Heart left ventricle (tissue), 16 donors: ENCODE data around the gene MGME1. TPM values are rescaled to one million over a fixed set of nuclear protein-coding genes. Genes with fewer than 3 reads are reported as not detected.

ENCODE experiments used
- ATAC-seq, 4 donors: fragments of 200-7000 bp; cut with Tn5 transposase; one replicate each; pipeline ENCODE4 v1.9.1; 2020 to 2022; ENCODE audit warnings: moderate library complexity in 4 of 4, mild to moderate bottlenecking in 3 of 4, moderate number of reproducible peaks in 1 of 4
- DNase-seq, 5 donors: peaks; one replicate each; pipeline ENCODE4 v3.0.0-alpha.2; 2020
- H3K27ac ChIP-seq, 12 donors: fragments of 200-600 bp; sonication (generic) in 4 of 12; one replicate each; pipeline versions ENCODE4 v1.5.0 to v1.8.0; 2016 to 2022; ENCODE audit warnings: mild to moderate bottlenecking in 2 of 12
- H3K27me3 ChIP-seq, 9 donors: fragments of 200-600 bp; sonication (generic) in 2 of 9; one replicate each; pipeline versions ENCODE4 v1.5.1 to v1.8.0; 2016 to 2022; ENCODE audit warnings: mild to moderate bottlenecking in 3 of 9
- H3K36me3 ChIP-seq, 9 donors: fragments of 200-600 bp; sonication (generic) in 2 of 9; one replicate each; pipeline versions ENCODE4 v1.5.0 to v1.8.0; 2018 to 2022; ENCODE audit warnings: mild to moderate bottlenecking in 2 of 9
- H3K4me1 ChIP-seq, 12 donors: fragments of 200-600 bp; sonication (generic) in 4 of 12; one replicate each; pipeline versions ENCODE4 v1.5.0 to v1.8.0; 2016 to 2022; ENCODE audit warnings: mild to moderate bottlenecking in 3 of 12
- H3K4me3 ChIP-seq, 12 donors: fragments of 200-600 bp; sonication (generic) in 4 of 12; one replicate each; pipeline versions ENCODE4 v1.5.0 to v1.8.0; 2017 to 2022; ENCODE audit warnings: mild to moderate bottlenecking in 9 of 12, moderate library complexity in 4 of 12
- H3K9me3 ChIP-seq, 12 donors: fragments of 200-600 bp; sonication (generic) in 4 of 12; one replicate each; pipeline versions ENCODE4 v1.5.0 to v1.8.0; 2016 to 2022; ENCODE audit warnings: mild to moderate bottlenecking in 1 of 12
- CTCF ChIP-seq, 12 donors: fragments of 200-600 bp; sonication (generic) in 4 of 12; IDR thresholded peaks; one replicate each; pipeline versions ENCODE4 v1.5.0 to v1.8.0; 2018 to 2022; ENCODE audit warnings: antibody characterized with exemption in 12 of 12, mild to moderate bottlenecking in 5 of 12
- POLR2A ChIP-seq, 2 donors: fragments of 450-650 bp; IDR thresholded peaks; one replicate each; pipeline ENCODE4 v1.6.1; 2017; ENCODE audit warnings: antibody characterized with exemption in 2 of 2, mild to moderate bottlenecking in 2 of 2, moderate library complexity in 2 of 2
- WGBS, 4 donors: extraction: QIAGEN DNeasy Blood & Tissue Kit in 2 of 4; methylation state at CpG; one replicate each; pipeline versions ENCODE4 v1.1.5 to v1.1.7; 2013 to 2018; 5-methylcytosine and 5-hydroxymethylcytosine counted together
- intact Hi-C, 10 donors: fragments of 100-400 bp; cut with DNase I; formaldehyde crosslinking; loops; one replicate each; pipeline versions ENCODE4 v1.11.1 to v1.14.2; 2022
- polyA plus RNA-seq, 2 donors: library from polyadenylated mRNA; stranded (reverse); fragments of 200-250 nt; gene quantifications; one replicate each; pipeline ENCODE4 v1.2.3, GENCODE V29; 2013
- total RNA-seq, 9 donors: library from RNA; depleted of rRNA in 2 of 9; stranded (reverse); fragments of >200 nt in 2 of 9; fragmentation: NEBNext Ultra II Directional in 3 of 9; extraction: Animal tissue kit (Norgen Biotek cat#: 25700) in 3 of 9; gene quantifications; one replicate each; pipeline versions ENCODE4 v1.1.0 to v1.2.4, GENCODE V29; 2016 to 2023
- donor health status: ischemic (EF 13 %, LVEDD 7.1; RV severe dilation, severe dysfunction).
- donor health status: healthy with polysubstance abuse.
- donor health status: DM: no; HTN: yes; CAD: no.
- donor health status: DM: no; HTN: no; CAD: no.
- donor health status: ischemic (EF 25% LVEDD 6.9; RV normal size, moderate dysfunction).
- donor health status: ischemic (EF 25% LVEDD 5.7; RV mildly dilated, moderate dysfunction).
- donor health status: healthy.
- donor health status: DM: yes; HTN: yes; CAD: no.
- donor health status: ischemic (EF 35%, LVEDD 5.7; RV mildly dilated, moderate dysfunction).
- donor health status: nonischemic (EF 11% LVEDD 7.7; RV severe dilation, severe dysfunction).
- donor health status: DM: yes; HTN: yes; CAD: no.
- donor health status: PGD.
- donor health status: ischemic (EF 29% LVEDD 5.4; RV normal size, mild dysfunction).
- donor health status: nonischemic (EF 23%, LVEDD 6.1; RV moderate dilation, normal function).

MGME1 gene
- total and polyA plus RNA-seq, 11 donors, result 7.7 to 22.0 (median 10.9) TPM

DNA sequence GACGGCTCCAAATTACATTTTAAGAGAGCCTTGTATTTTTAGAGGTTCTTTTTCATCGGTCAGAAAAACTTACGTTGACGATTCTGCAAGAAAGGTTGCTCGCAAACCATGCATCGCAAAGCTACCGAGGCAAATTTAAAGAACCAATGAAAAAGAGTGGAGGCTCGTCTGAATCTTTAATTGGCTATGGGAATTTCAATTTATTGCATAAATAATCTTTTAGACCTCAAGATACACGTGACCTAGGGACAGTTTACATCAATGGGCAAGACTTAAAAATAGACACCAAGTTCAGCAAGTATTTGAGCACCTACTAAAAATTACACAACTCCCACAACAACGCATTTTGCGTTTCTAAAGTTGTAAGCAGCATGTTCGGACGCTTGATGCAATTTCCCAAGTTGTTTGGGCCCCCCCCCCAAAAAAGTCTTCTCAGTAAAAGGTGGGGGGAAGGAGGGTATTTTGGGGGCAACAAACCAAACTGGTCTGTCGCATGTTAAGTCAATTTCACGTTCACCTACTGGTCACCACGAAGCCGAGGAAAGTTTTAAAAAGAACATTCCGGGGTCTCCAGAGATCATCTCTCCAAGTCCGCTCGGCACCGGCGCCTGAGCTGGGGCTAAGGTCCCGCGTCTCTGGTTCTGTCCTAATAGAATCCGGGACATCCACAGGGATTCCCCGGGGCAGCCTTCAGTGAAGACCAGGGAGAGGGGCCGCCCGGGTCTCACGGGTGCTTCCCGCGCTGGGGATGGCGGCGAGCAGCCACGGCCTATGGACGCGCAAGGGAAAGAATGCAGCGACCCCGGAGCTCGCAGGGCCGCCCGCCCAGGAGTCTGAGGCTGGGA lies 1.1 kb upstream of the MGME1 start:
- H3K4me3 ChIP-seq, result peak overlapping the region; percentile 54 to 97 (median 91)
- peak overlapping the region; percentile 85 to 100 (median 96) for H3K27ac ChIP-seq
- intact Hi-C loops, result loop anchor here in 2 of 10 donors (2.0 to 10.0 kb wide), 3 partner anchors 285 to 537 kb away; partner anchors contain the start of genes RRBP1 (in 1 of the 2), SEC23B (in 1 of the 2) and ZNF133 (in 1 of the 2)
- DNase-seq, result no peak
- ATAC-seq, result peak in 1 of 4 donors; percentile 6
- H3K27me3 ChIP-seq, result no peaks in the 10 kb centered on the region
- TF ChIP-seq POLR2A (IDR thresholded peaks at IDR 0.05), result no peak
- TF ChIP-seq CTCF (IDR thresholded peaks at IDR 0.05), result peak in 1 of 12 donors; percentile 12
- peaks cover 2 to 78% (median 66%) of the 10 kb centered on the region in 12 donors for H3K4me1 ChIP-seq
- peaks cover 0 to 11% (median 0%) of the 10 kb centered on the region in 9 donors for H3K36me3 ChIP-seq
- 0 to 1% (median 1%) methylated on average over 37 to 41 of the region's 41 CpGs for WGBS, 4 donors
- H3K9me3 ChIP-seq, result no peaks in the 10 kb centered on the region

- Histone ChIP-seq H3K4me1 (peaks cover 2 to 75% (median 64%) of the 10 kb centered on the region in 12 donors), H3K27ac (peak overlapping the region; percentile 69 to 100 (median 96)), H3K9me3 (no peaks in the 10 kb centered on the region), H3K36me3 (no peaks in the 10 kb centered on the region), H3K4me3 (peak overlapping the region; percentile 54 to 97 (median 91)), H3K27me3 (no peaks in the 10 kb centered on the region)
- WGBS, 4 donors, result 0 to 1% (median 1%) methylated on average over 28 of the region's 28 CpGs
- no peak for TF ChIP-seq POLR2A (IDR thresholded peaks at IDR 0.05)
- no peak for TF ChIP-seq CTCF (IDR thresholded peaks at IDR 0.05)
- intact Hi-C loops, result loop anchor here in 2 of 10 donors (2.0 to 10.0 kb wide), 3 partner anchors 287 to 535 kb away; partner anchors contain the start of genes RRBP1 (in 1 of the 2), SEC23B (in 1 of the 2) and ZNF133 (in 1 of the 2)
- ATAC-seq (peak; percentile 1 to 32 (median 12)), DNase-seq (peak in 4 of 5 donors; percentile 22 to 41 (median 37))
These were observed 563 bp downstream of the MGME1 start for GRCh38 chr20:17969278-17969883.

GRCh38 chr20:17969884-17970409 lies 1.1 kb downstream of the MGME1 start:
- Histone ChIP-seq H3K4me3 (peak overlapping the region; percentile 54 to 97 (median 91)), H3K27me3 (no peaks in the 10 kb centered on the region), H3K4me1 (peaks cover 2 to 70% (median 61%) of the 10 kb centered on the region in 12 donors), H3K36me3 (no peaks in the 10 kb centered on the region), H3K9me3 (no peaks in the 10 kb centered on the region), H3K27ac (peak overlapping the region; percentile 69 to 100 (median 96))
- DNase-seq (peak in 3 of 5 donors; percentile 26 to 39 (median 33)), ATAC-seq (no peak)
- intact Hi-C loops, result loop anchor here in 3 of 10 donors (2.0 to 10.0 kb wide), 4 partner anchors 287 to 535 kb away; partner anchors contain the start of genes ZNF133 (in 2 of the 3), RRBP1 (in 1 of the 3) and SEC23B (in 1 of the 3)
- WGBS, 4 donors, result 4 to 8% (median 7%) methylated on average over 9 of the region's 9 CpGs
- TF ChIP-seq POLR2A (IDR thresholded peaks at IDR 0.05) (no peak), CTCF (IDR thresholded peaks at IDR 0.05) (no peak)
